GM12878 (cell line): ENCODE measurements around the gene TMEM91. TPM values are rescaled to one million over a fixed set of nuclear protein-coding genes. Genes with fewer than 3 reads are reported as not detected.

Source experiments
- ATAC-seq: fragments of 200-7000 bp; cut with Tn5 transposase; 3 replicates; pipeline ENCODE4 v1.9.1; 2020; ENCODE audit warnings: mild to moderate bottlenecking, moderate library complexity
- BruUV-seq: library from RNA; stranded (reverse); fragments of 400-500 nt; replicated peaks from 2 replicates; lab custom pipeline; 2021; lab: Mats Ljungman, UMichigan
- CTCF ChIA-PET: fragments of 300-600 bp; sonication (Branson Sonifier 250); formaldehyde crosslinking; extraction: SDS; loops from one replicate; lab custom pipeline; 2021; ENCODE audit warnings: inconsistent platforms; lab: Yijun Ruan, JAX
- POLR2A ChIA-PET: fragments of 350-600 bp; formaldehyde crosslinking; extraction: SDS; loops from one replicate; lab custom pipeline; 2021; ENCODE audit warnings: inconsistent platforms; lab: Charles Lee
- RAD21 ChIA-PET: fragments of 300-600 bp; sonication (Branson Sonifier 250); formaldehyde crosslinking; loops from one replicate; lab custom pipeline; 2023; ENCODE audit warnings: antibody characterized with exemption; ENCODE audit not compliant: unreplicated experiment; lab: Charles Lee
- SMC1A ChIA-PET: fragments of 300-600 bp; sonication (Branson Sonifier 250); formaldehyde crosslinking; loops from one replicate; lab custom pipeline; 2023; ENCODE audit not compliant: unreplicated experiment, uncharacterized antibody; lab: Charles Lee
- DNase-seq: peaks from one replicate; pipeline ENCODE4 v3.0.0-alpha.2; 2011; ENCODE audit warnings: low read depth, low spot score
- FAIRE-seq: peaks from 3 replicates; lab custom pipeline; 2011; peaks lifted over from hg19 to GRCh38; lab: Jason Lieb, UNC
- H2AFZ ChIP-seq: 2 replicates; pipeline ENCODE4 v1.6.0; 2011; ENCODE audit warnings: low read depth, low read length, control low read depth; ENCODE audit not compliant: control insufficient read depth
- H3K27ac ChIP-seq: 2 replicates; pipeline ENCODE4 v1.5.1; 2011; ENCODE audit warnings: control low read depth; ENCODE audit not compliant: control insufficient read depth, insufficient read depth
- H3K27me3 ChIP-seq, 2 experiments: replicated peaks in 1 of 2; 2 replicates each; pipeline versions ENCODE4 v1.6.0 to v1.6.1; 2011; ENCODE audit warnings: low read length in 1 of 2; ENCODE audit not compliant: control insufficient read depth in 2 of 2, insufficient read depth in 2 of 2
- H3K36me3 ChIP-seq, 2 experiments: 2 replicates each; pipeline ENCODE4 v1.5.1; 2011; ENCODE audit warnings: low read length in 1 of 2; ENCODE audit not compliant: control insufficient read depth in 2 of 2, insufficient read depth in 2 of 2
- H3K4me1 ChIP-seq: 2 replicates; pipeline ENCODE4 v1.6.1; 2011; ENCODE audit warnings: mild to moderate bottlenecking, low read length, moderate library complexity, mixed read lengths; ENCODE audit not compliant: control insufficient read depth, insufficient read depth
- H3K4me2 ChIP-seq: 2 replicates; pipeline ENCODE4 v1.6.0; 2011; ENCODE audit warnings: control low read depth; ENCODE audit not compliant: control insufficient read depth, insufficient read depth
- H3K4me3 ChIP-seq: fragments of 200-600 bp; sonication (generic); 2 replicates; pipeline ENCODE4 v1.5.1; 2016
- H3K79me2 ChIP-seq: 2 replicates; pipeline ENCODE4 v1.6.0; 2011; ENCODE audit warnings: low read length; ENCODE audit not compliant: control insufficient read depth, insufficient read depth
- H3K9ac ChIP-seq: 2 replicates; pipeline ENCODE4 v1.8.0; 2011; ENCODE audit warnings: low read length, control low read depth, mixed read lengths; ENCODE audit not compliant: control insufficient read depth, insufficient read depth
- H3K9me3 ChIP-seq: replicated peaks from 3 replicates; pipeline ENCODE4 v1.5.1; 2011; ENCODE audit warnings: mild to moderate bottlenecking, low read length; ENCODE audit not compliant: control insufficient read depth, insufficient read depth
- H4K20me1 ChIP-seq: 2 replicates; pipeline ENCODE4 v1.6.0; 2011; ENCODE audit not compliant: control insufficient read depth, insufficient read depth
- ATF7 ChIP-seq: fragments of 450-650 bp; IDR thresholded peaks from 2 replicates; pipeline ENCODE4 v1.6.1; 2016; ENCODE audit warnings: low read depth, mild to moderate bottlenecking
- CREM ChIP-seq: IDR thresholded peaks from 2 replicates; pipeline ENCODE4 v1.6.1; 2014; ENCODE audit warnings: antibody characterized with exemption, low read depth
- EED ChIP-seq: sonication (generic); IDR thresholded peaks from 2 replicates; pipeline ENCODE4 v1.6.1; 2016; ENCODE audit warnings: antibody characterized with exemption, low read depth
- EGR1 ChIP-seq, 2 experiments: IDR thresholded peaks; 1 replicate in 1 of 2; 2 replicates in 1 of 2; pipeline ENCODE4 v1.6.1; 2011 to 2012; ENCODE audit warnings: low read depth in 2 of 2, low read length in 2 of 2, borderline replicate concordance in 1 of 2, mild to moderate bottlenecking in 1 of 2, moderate library complexity in 1 of 2
- IKZF2 ChIP-seq, 2 experiments: fragments of 450-650 bp; IDR thresholded peaks; 2 replicates each; pipeline ENCODE4 v1.6.1; 2017; ENCODE audit warnings: mild to moderate bottlenecking in 2 of 2, moderate library complexity in 2 of 2
- NBN ChIP-seq: fragments of 450-650 bp; IDR thresholded peaks from 2 replicates; pipeline ENCODE4 v1.6.1; 2016
- PML ChIP-seq: IDR thresholded peaks from 2 replicates; pipeline ENCODE4 v1.6.1; 2012; ENCODE audit warnings: low read length, inconsistent platforms
- POLR2AphosphoS5 ChIP-seq: IDR thresholded peaks from 2 replicates; pipeline ENCODE4 v1.6.1; 2011; ENCODE audit warnings: mild to moderate bottlenecking, low read length, inconsistent platforms
- SMAD5 ChIP-seq: IDR thresholded peaks from 2 replicates; pipeline ENCODE4 v1.6.1; 2016; ENCODE audit warnings: antibody characterized with exemption, low read depth
- SMARCA5 ChIP-seq: fragments of 450-650 bp; IDR thresholded peaks from 2 replicates; pipeline ENCODE4 v1.6.1; 2017; ENCODE audit warnings: mild to moderate bottlenecking
- SPI1 ChIP-seq: IDR thresholded peaks from 2 replicates; pipeline ENCODE4 v1.6.1; 2011; ENCODE audit warnings: low read depth, mild to moderate bottlenecking, low read length, moderate library complexity, borderline replicate concordance; ENCODE audit not compliant: insufficient read depth
- TAF1 ChIP-seq: IDR thresholded peaks from 2 replicates; pipeline ENCODE4 v1.6.1; 2011; ENCODE audit warnings: mild to moderate bottlenecking, low read depth, low read length, borderline replicate concordance
- TCF3 ChIP-seq: IDR thresholded peaks from 2 replicates; pipeline ENCODE4 v1.6.1; 2012; ENCODE audit warnings: low read depth, mild to moderate bottlenecking, low read length, borderline replicate concordance; ENCODE audit not compliant: insufficient read depth
- YBX1 ChIP-seq: fragments of 450-650 bp; IDR thresholded peaks from 2 replicates; pipeline ENCODE4 v1.6.1; 2016; ENCODE audit warnings: antibody characterized with exemption
- WGBS: methylation state at CpG from one replicate; pipeline ENCODE4 v1.1.6; 2016; ENCODE audit warnings: low lambda C conversion rate; ENCODE audit not compliant: insufficient replicate concordance, insufficient coverage; ENCODE audit errors: missing lambda C conversion rate; 5-methylcytosine and 5-hydroxymethylcytosine counted together
- in situ Hi-C: fragments of 300-500 bp; cut with MboI; formaldehyde crosslinking; loops from 9 replicates; pipeline ENCODE4 v1.14.3; 2018; ENCODE audit warnings: mixed read lengths
- intact Hi-C: fragments of 100-400 bp; cut with micrococcal nuclease; formaldehyde crosslinking; loops from one replicate; pipeline ENCODE4 v1.14.2; 2022; ENCODE audit not compliant: unreplicated experiment
- polyA plus RNA-seq, 11 experiments: library from polyadenylated mRNA; depleted of rRNA in 4 of 11; unstranded in 6 of 11; stranded (reverse) in 5 of 11; fragments of >200 nt; fragmentation: Nextera tagmentation in 4 of 11; fragmentation: Illumina TruSeq in 1 of 11; extraction: Ambion mirVana in 4 of 11; extraction: Trizol in 1 of 11; gene quantifications; 1 replicate in 1 of 11; 2 replicates in 10 of 11; pipeline versions ENCODE4 v1.2.1 to v1.2.3, GENCODE V29; 2011 to 2016; ENCODE audit warnings: inconsistent platforms in 2 of 11, missing spikeins in 2 of 11, low read depth in 1 of 11
- total RNA-seq, 4 experiments: library from RNA; depleted of rRNA in 3 of 4; stranded (reverse); fragments of >200 nt in 3 of 4; fragmentation: Illumina TruSeq in 1 of 4; extraction: Trizol in 1 of 4; gene quantifications; 2 replicates each; pipeline versions ENCODE4 v1.2.1 to v1.2.3, GENCODE V29; 2013 to 2021
- TF ChIP-seq, protein P1 (sequence below): IDR thresholded peaks from 2 replicates; pipeline ENCODE4 v1.6.1; 2012; ENCODE audit warnings: improper control_type of control experiment, low read depth, low read length; ENCODE audit not compliant: insufficient replicate concordance

Gene TMEM91
- total and polyA plus RNA-seq, 10 of the 15 experiments (the other 5 are each of a cell fraction or from before 2014, with no cell fraction given): 1.5 to 5.5 (median 2.7) TPM

DNA sequence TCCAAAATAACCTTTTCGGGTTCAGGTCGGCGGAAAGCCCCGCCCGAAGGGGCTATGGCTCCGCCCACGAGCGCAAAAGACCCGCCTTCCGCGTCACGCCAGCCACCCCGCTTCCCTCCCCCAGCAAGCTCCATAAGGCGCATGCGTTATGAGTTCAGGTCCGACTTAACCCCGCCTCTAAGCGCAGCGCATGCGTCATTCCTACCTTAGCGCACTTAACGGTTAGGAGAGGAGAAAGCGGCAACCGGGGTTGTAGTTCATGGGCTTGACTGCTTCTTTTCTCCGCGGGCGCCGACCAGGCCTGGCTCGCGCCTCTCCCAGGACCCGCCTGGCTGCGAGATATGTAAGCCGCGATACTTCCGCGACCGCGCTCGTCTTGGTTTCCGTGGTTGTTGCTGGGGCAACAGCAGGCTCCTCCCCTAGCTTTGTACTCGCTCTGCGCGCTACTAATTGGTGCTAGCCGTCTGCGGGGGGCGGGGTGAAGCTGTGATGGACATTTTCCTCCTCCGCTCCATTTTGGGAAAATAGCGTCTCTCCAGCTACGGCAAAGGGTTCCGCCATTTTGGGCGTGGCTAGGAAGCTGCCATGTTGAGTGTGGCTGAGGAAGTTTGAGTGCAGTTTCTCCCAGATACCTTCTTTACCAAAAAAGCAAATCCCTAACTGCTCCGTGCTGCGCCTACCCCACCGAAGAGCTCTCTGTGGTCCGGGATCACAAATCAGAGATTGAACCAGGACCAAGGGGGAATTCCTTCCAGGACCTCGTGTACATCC is 12.4 kb upstream of the TMEM91 start, which contains the start of gene B9D2 (continued):
- TF ChIP-seq YBX1 (no peak), SMARCA5 (no peak), SPI1 (peak; percentile 9; the same call in 1 of the 2 replicates), NBN (0 out of 2 replicates have a peak, but pooled peaks have one; percentile 47), SMAD5 (peak; percentile 66; the same call in 1 of the 2 replicates), CREM (peak; percentile 59)

DNA sequence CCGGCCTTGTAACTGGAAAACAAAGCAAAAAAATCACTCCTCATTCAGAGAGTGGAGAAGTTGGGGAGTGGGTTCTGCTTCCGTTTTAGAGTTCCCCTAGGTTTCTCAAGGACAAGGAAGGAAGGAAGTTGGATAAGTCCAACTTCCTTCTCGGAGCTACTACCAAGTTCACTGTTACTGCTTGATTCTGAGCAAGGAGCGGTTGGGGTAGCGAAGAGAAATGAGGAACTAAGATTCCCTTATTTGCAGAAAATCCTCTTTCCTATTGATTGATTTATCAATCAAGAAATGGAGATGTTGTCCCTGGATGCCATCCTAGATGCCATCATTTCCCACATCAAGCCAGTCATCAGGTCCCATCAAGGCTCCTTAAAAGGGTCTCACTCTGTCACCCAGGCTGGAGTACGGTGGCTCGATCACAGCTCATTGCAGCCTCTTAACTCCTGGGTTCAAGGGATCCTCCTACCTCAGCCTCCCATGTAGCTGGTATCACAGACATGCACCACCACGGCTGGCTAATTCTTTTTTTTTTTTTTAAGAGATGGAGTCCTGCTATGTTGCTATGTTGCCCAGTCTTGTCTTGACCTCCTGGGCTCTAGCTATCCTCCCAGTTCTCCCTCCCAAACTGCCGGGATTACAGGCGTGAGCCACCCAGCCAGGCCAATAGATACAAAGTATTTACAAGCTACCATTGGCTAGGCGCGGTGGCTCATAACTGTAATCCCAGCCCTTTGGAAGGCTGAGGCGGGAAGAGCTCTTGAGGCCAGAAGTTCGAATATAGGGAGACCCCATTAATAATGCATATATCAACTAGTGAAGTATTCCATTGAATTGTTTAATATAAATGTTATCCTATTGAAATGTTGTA is 11.6 kb upstream of the TMEM91 start:
- no peaks in the 10 kb centered on the region for H3K27me3 ChIP-seq
- RAD21 ChIA-PET: interaction anchor here (0.6 to 4.3 kb wide), 15 partner anchors 9 to 1174 kb away, joined by 3 to 41 read pairs (median 5); partner anchors contain the start of genes DMAC2, HNRNPUL1 and TGFB1
- no peak for FAIRE-seq
- no peak for DNase-seq
- BruUV-seq: no TSS peak
- peaks cover 27% of the 10 kb centered on the region for H3K79me2 ChIP-seq
- peak overlapping the region; percentile 97 for H3K9ac ChIP-seq
- no peaks in the 10 kb centered on the region for H3K9me3 ChIP-seq
- POLR2A ChIA-PET: interaction anchor here (0.5 to 3.3 kb wide), 18 partner anchors 9 to 930 kb away, joined by 3 to 46 read pairs (median 5); partner anchors contain the start of genes HNRNPUL1 and TGFB1
- H2AFZ ChIP-seq: peak overlapping the region; percentile 73
- CTCF ChIA-PET: interaction anchor here (0.6 to 9.3 kb wide), 18 partner anchors 11 to 1376 kb away, joined by 3 to 91 read pairs (median 4); partner anchors contain the start of genes DMAC2 and TGFB1
- H3K4me1 ChIP-seq: peaks cover 28% of the 10 kb centered on the region
- SMC1A ChIA-PET: interaction anchor here (0.9 to 4.7 kb wide), 14 partner anchors 8 to 187 kb away, joined by 3 to 24 read pairs (median 6); partner anchors contain the start of genes DMAC2 and TMEM91
- intact Hi-C loops: loop anchor here (2.0 kb wide), 1 partner anchor 32 kb away; the partner anchor contains the start of genes BCKDHA and EXOSC5
- peak overlapping the region; percentile 73 for H3K4me2 ChIP-seq
- in situ Hi-C loops: no loop called here
- no peaks in the 10 kb centered on the region for H4K20me1 ChIP-seq
- H3K36me3 ChIP-seq: no peaks in the 10 kb centered on the region
- no peak for ATAC-seq
- peak overlapping the region; percentile 92 for H3K4me3 ChIP-seq
- WGBS: 58% methylated on average over 14 of the region's 14 CpGs
- H3K27ac ChIP-seq: peak overlapping the region; percentile 94
- TF ChIP-seq TCF3: no peak
- TF ChIP-seq EED: peak; percentile 44; the same call in 1 of the 2 replicates
- TF ChIP-seq ATF7: no peak
- 0 out of 4 replicates have a peak, but pooled peaks have one; percentile 24 to 31 for TF ChIP-seq IKZF2 (IDR thresholded peaks at IDR 0.05)
- TF ChIP-seq SMAD5: no peak
- TF ChIP-seq TAF1: no peak; the same call in 1 of the 2 replicates
- TF ChIP-seq PML: no peak
- TF ChIP-seq POLR2AphosphoS5: no peak
- TF ChIP-seq EGR1 (IDR thresholded peaks at IDR 0.05; ENCODE audit: borderline replicate concordance in 1 of 2, low read depth in 2 of 2, low read length in 2 of 2): no peak
- TF ChIP-seq, protein P1, sequence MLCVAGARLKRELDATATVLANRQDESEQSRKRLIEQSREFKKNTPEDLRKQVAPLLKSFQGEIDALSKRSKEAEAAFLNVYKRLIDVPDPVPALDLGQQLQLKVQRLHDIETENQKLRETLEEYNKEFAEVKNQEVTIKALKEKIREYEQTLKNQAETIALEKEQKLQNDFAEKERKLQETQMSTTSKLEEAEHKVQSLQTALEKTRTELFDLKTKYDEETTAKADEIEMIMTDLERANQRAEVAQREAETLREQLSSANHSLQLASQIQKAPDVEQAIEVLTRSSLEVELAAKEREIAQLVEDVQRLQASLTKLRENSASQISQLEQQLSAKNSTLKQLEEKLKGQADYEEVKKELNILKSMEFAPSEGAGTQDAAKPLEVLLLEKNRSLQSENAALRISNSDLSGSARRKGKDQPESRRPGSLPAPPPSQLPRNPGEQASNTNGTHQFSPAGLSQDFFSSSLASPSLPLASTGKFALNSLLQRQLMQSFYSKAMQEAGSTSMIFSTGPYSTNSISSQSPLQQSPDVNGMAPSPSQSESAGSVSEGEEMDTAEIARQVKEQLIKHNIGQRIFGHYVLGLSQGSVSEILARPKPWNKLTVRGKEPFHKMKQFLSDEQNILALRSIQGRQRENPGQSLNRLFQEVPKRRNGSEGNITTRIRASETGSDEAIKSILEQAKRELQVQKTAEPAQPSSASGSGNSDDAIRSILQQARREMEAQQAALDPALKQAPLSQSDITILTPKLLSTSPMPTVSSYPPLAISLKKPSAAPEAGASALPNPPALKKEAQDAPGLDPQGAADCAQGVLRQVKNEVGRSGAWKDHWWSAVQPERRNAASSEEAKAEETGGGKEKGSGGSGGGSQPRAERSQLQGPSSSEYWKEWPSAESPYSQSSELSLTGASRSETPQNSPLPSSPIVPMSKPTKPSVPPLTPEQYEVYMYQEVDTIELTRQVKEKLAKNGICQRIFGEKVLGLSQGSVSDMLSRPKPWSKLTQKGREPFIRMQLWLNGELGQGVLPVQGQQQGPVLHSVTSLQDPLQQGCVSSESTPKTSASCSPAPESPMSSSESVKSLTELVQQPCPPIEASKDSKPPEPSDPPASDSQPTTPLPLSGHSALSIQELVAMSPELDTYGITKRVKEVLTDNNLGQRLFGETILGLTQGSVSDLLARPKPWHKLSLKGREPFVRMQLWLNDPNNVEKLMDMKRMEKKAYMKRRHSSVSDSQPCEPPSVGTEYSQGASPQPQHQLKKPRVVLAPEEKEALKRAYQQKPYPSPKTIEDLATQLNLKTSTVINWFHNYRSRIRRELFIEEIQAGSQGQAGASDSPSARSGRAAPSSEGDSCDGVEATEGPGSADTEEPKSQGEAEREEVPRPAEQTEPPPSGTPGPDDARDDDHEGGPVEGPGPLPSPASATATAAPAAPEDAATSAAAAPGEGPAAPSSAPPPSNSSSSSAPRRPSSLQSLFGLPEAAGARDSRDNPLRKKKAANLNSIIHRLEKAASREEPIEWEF: peak; percentile 5
